ENCODE data around the gene TP53BP2. TPM values are rescaled to one million over a fixed set of nuclear protein-coding genes. Genes with fewer than 3 reads are reported as not detected.

Gene TP53BP2
- total and polyA plus RNA-seq, 4 donors = 3.9 to 26.8 (median 13.0) TPM

DNA sequence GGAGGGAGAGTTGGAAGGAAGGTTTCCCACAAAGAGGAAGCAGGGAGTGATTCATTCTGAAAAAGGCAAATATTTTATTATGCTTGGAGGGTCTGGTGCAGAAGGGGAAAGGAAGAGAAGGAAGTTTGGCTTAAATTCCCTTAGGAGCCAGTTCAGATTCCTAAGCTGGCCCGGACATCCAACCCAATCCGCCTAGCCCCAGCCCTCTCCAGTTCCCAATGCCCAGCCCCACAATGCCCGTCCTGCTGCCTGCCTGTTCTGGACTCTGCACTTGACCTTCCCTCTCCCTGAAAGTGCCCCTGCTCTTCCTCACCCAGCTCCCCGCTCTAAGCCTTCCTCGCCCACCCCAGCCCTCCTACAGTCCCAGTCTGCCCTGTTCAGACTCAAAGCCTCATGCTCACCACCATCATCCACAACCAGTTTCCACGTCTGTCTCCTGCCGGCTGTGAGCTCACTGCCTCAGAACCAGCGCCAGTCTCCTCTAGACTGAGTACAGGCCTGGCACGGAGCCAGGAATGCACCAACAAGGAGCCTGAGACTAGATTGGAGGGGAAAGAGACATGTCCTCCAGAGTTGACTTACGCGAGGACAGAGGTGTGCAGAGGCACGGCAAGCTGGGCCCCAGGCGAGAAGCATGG lies 114.5 kb downstream of the TP53BP2 start:
- no peaks in the 10 kb centered on the region for H3K27me3 ChIP-seq (ENCODE audit: control insufficient read depth in 4 of 4, insufficient read depth in 4 of 4, low read length in 3 of 4)
- no peak overlapping the region for H3K4me3 ChIP-seq (ENCODE audit: low read depth in 1 of 3, low read length in 3 of 3)
- TF ChIP-seq FOXA2 (IDR thresholded peaks at IDR 0.05) (no peak), RXRA (IDR thresholded peaks at IDR 0.05) (no peak), FOXA1 (IDR thresholded peaks at IDR 0.05) (no peak), GABPA (IDR thresholded peaks at IDR 0.05 in 1 of 2, conservative IDR thresholded peaks at IDR 0.05 in 1 of 2) (no peak), SP1 (IDR thresholded peaks at IDR 0.05) (no peak), HNF4A (conservative IDR thresholded peaks at IDR 0.05) (no peak), NR2F2 (IDR thresholded peaks at IDR 0.05) (no peak), HNF4G (IDR thresholded peaks at IDR 0.05) (no peak), YY1 (IDR thresholded peaks at IDR 0.05) (no peak), TAF1 (conservative IDR thresholded peaks at IDR 0.05) (no peak), RAD21 (IDR thresholded peaks at IDR 0.05) (no peak), EGR1 (IDR thresholded peaks at IDR 0.05; ENCODE audit: low read depth in 2 of 2) (no peak), JUND (IDR thresholded peaks at IDR 0.05) (no peak)
- TF ChIP-seq, protein P1, sequence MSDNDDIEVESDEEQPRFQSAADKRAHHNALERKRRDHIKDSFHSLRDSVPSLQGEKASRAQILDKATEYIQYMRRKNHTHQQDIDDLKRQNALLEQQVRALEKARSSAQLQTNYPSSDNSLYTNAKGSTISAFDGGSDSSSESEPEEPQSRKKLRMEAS (IDR thresholded peaks at IDR 0.05) = no peak
- TF ChIP-seq, protein P2, sequence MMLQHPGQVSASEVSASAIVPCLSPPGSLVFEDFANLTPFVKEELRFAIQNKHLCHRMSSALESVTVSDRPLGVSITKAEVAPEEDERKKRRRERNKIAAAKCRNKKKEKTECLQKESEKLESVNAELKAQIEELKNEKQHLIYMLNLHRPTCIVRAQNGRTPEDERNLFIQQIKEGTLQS (IDR thresholded peaks at IDR 0.05) = no peak
- TF ChIP-seq, protein P3, sequence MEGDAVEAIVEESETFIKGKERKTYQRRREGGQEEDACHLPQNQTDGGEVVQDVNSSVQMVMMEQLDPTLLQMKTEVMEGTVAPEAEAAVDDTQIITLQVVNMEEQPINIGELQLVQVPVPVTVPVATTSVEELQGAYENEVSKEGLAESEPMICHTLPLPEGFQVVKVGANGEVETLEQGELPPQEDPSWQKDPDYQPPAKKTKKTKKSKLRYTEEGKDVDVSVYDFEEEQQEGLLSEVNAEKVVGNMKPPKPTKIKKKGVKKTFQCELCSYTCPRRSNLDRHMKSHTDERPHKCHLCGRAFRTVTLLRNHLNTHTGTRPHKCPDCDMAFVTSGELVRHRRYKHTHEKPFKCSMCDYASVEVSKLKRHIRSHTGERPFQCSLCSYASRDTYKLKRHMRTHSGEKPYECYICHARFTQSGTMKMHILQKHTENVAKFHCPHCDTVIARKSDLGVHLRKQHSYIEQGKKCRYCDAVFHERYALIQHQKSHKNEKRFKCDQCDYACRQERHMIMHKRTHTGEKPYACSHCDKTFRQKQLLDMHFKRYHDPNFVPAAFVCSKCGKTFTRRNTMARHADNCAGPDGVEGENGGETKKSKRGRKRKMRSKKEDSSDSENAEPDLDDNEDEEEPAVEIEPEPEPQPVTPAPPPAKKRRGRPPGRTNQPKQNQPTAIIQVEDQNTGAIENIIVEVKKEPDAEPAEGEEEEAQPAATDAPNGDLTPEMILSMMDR (IDR thresholded peaks at IDR 0.05; ENCODE audit: low read depth, low read length, missing input control) = no peak
- TF ChIP-seq, protein P4, sequence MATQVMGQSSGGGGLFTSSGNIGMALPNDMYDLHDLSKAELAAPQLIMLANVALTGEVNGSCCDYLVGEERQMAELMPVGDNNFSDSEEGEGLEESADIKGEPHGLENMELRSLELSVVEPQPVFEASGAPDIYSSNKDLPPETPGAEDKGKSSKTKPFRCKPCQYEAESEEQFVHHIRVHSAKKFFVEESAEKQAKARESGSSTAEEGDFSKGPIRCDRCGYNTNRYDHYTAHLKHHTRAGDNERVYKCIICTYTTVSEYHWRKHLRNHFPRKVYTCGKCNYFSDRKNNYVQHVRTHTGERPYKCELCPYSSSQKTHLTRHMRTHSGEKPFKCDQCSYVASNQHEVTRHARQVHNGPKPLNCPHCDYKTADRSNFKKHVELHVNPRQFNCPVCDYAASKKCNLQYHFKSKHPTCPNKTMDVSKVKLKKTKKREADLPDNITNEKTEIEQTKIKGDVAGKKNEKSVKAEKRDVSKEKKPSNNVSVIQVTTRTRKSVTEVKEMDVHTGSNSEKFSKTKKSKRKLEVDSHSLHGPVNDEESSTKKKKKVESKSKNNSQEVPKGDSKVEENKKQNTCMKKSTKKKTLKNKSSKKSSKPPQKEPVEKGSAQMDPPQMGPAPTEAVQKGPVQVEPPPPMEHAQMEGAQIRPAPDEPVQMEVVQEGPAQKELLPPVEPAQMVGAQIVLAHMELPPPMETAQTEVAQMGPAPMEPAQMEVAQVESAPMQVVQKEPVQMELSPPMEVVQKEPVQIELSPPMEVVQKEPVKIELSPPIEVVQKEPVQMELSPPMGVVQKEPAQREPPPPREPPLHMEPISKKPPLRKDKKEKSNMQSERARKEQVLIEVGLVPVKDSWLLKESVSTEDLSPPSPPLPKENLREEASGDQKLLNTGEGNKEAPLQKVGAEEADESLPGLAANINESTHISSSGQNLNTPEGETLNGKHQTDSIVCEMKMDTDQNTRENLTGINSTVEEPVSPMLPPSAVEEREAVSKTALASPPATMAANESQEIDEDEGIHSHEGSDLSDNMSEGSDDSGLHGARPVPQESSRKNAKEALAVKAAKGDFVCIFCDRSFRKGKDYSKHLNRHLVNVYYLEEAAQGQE (IDR thresholded peaks at IDR 0.05) = no peak
- TF ChIP-seq, protein P5, sequence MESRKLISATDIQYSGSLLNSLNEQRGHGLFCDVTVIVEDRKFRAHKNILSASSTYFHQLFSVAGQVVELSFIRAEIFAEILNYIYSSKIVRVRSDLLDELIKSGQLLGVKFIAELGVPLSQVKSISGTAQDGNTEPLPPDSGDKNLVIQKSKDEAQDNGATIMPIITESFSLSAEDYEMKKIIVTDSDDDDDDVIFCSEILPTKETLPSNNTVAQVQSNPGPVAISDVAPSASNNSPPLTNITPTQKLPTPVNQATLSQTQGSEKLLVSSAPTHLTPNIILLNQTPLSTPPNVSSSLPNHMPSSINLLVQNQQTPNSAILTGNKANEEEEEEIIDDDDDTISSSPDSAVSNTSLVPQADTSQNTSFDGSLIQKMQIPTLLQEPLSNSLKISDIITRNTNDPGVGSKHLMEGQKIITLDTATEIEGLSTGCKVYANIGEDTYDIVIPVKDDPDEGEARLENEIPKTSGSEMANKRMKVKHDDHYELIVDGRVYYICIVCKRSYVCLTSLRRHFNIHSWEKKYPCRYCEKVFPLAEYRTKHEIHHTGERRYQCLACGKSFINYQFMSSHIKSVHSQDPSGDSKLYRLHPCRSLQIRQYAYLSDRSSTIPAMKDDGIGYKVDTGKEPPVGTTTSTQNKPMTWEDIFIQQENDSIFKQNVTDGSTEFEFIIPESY (IDR thresholded peaks at IDR 0.05) = no peak
- 82% methylated on average over 13 of the region's 13 CpGs for WGBS
- H3K4me1 ChIP-seq (ENCODE audit: control insufficient read depth in 4 of 4, insufficient read depth in 4 of 4, low read length in 3 of 4) = peaks cover 0 to 11% (median 5%) of the 10 kb centered on the region in 4 donors
- H3K9me3 ChIP-seq (ENCODE audit: control insufficient read depth in 4 of 4, low read length in 3 of 4) = no peaks in the 10 kb centered on the region
- no peak overlapping the region for H3K27ac ChIP-seq (ENCODE audit: low read depth in 1 of 2, low read length in 2 of 2)
- no peak overlapping the region for H3K9ac ChIP-seq (ENCODE audit: low read depth in 1 of 2, low read length in 2 of 2)
- peaks cover 0 to 1% (median 0%) of the 10 kb centered on the region in 4 donors for H3K36me3 ChIP-seq (ENCODE audit: control insufficient read depth in 4 of 4, insufficient read depth in 3 of 4, low read depth in 1 of 4, low read length in 3 of 4)
- no peak for DNase-seq (ENCODE audit: low spot score)

All from liver (tissue), 9 donors.